Trophoblast cell (in vitro differentiated cells and primary cell): ENCODE measurements around the gene KIF3A.

ENCODE experiments used
- DNase-seq, 2 donors: peaks; one replicate each; pipeline ENCODE4 v3.0.0-alpha.2; 2016
- H2AFZ ChIP-seq: 2 replicates; pipeline ENCODE4 v1.6.1; 2013; ENCODE audit warnings: low read length, moderate library complexity, mild to moderate bottlenecking; ENCODE audit not compliant: insufficient read depth, poor library complexity
- H2AK5ac ChIP-seq: 2 replicates; pipeline ENCODE4 v1.6.1; 2013; ENCODE audit warnings: mild to moderate bottlenecking, low read length
- H2BK120ac ChIP-seq: 2 replicates; pipeline ENCODE4 v1.6.1; 2013; ENCODE audit warnings: low read length, mild to moderate bottlenecking, moderate library complexity; ENCODE audit not compliant: insufficient read depth, poor library complexity
- H2BK12ac ChIP-seq: 2 replicates; pipeline ENCODE4 v1.6.1; 2013; ENCODE audit warnings: mild to moderate bottlenecking, low read length, moderate library complexity
- H2BK5ac ChIP-seq: 2 replicates; pipeline ENCODE4 v1.6.1; 2013; ENCODE audit warnings: low read length, low read depth, moderate library complexity, mild to moderate bottlenecking; ENCODE audit not compliant: poor library complexity
- H3K14ac ChIP-seq: 2 replicates; pipeline ENCODE4 v1.6.1; 2013; ENCODE audit warnings: mild to moderate bottlenecking, low read length
- H3K18ac ChIP-seq: 2 replicates; pipeline ENCODE4 v1.6.1; 2013; ENCODE audit warnings: mild to moderate bottlenecking, low read length
- H3K23ac ChIP-seq: 2 replicates; pipeline ENCODE4 v1.6.1; 2013; ENCODE audit warnings: low read length
- H3K27ac ChIP-seq: 2 replicates; pipeline ENCODE4 v1.5.1; 2013; ENCODE audit warnings: low read depth, mild to moderate bottlenecking, inconsistent platforms, low read length, moderate library complexity
- H3K27me3 ChIP-seq: 2 replicates; pipeline ENCODE4 v1.6.1; 2013; ENCODE audit warnings: inconsistent platforms, mild to moderate bottlenecking, low read length, moderate library complexity; ENCODE audit not compliant: insufficient read depth
- H3K36me3 ChIP-seq, 2 experiments: 1 replicate in 1 of 2; 2 replicates in 1 of 2; pipeline ENCODE4 v1.6.1; 2013; ENCODE audit warnings: low read length in 2 of 2, mild to moderate bottlenecking in 2 of 2, moderate library complexity in 1 of 2; ENCODE audit not compliant: insufficient read depth in 2 of 2, control insufficient read depth in 1 of 2
- H3K4ac ChIP-seq: 2 replicates; pipeline ENCODE4 v1.6.1; 2013; ENCODE audit warnings: low read depth, mild to moderate bottlenecking, low read length, moderate library complexity
- H3K4me1 ChIP-seq, 2 experiments: 1 replicate in 1 of 2; 2 replicates in 1 of 2; pipeline ENCODE4 v1.6.1; 2013; ENCODE audit warnings: low read length in 2 of 2, mild to moderate bottlenecking in 2 of 2, moderate library complexity in 1 of 2; ENCODE audit not compliant: insufficient read depth in 2 of 2, control insufficient read depth in 1 of 2
- H3K4me2 ChIP-seq: 2 replicates; pipeline ENCODE4 v1.6.1; 2013; ENCODE audit warnings: inconsistent platforms, mild to moderate bottlenecking, low read length, moderate library complexity
- H3K4me3 ChIP-seq: 2 replicates; pipeline ENCODE4 v1.5.1; 2013; ENCODE audit warnings: mild to moderate bottlenecking, low read depth, low read length, inconsistent platforms
- H3K79me1 ChIP-seq: one replicate; pipeline ENCODE4 v1.6.1; 2013; ENCODE audit warnings: low read length
- H3K79me2 ChIP-seq: 2 replicates; pipeline ENCODE4 v1.6.1; 2013; ENCODE audit warnings: low read length, mild to moderate bottlenecking; ENCODE audit not compliant: control insufficient read depth, insufficient read depth, poor library complexity
- H3K9ac ChIP-seq: 2 replicates; pipeline ENCODE4 v1.6.1; 2013; ENCODE audit warnings: mild to moderate bottlenecking, low read length
- H3K9me3 ChIP-seq: 2 replicates; pipeline ENCODE4 v1.6.1; 2013; ENCODE audit warnings: low read depth, mild to moderate bottlenecking, control low read depth, inconsistent platforms, low read length; ENCODE audit not compliant: insufficient read depth
- H4K12ac ChIP-seq: 2 replicates; pipeline ENCODE4 v1.6.1; 2013; ENCODE audit warnings: low read depth, mild to moderate bottlenecking, low read length, moderate library complexity
- H4K8ac ChIP-seq: 2 replicates; pipeline ENCODE4 v1.6.1; 2013; ENCODE audit warnings: low read depth, mild to moderate bottlenecking, low read length, moderate library complexity
- H4K91ac ChIP-seq: one replicate; pipeline ENCODE4 v1.6.1; 2013; ENCODE audit warnings: low read depth, mild to moderate bottlenecking, low read length, moderate library complexity
- WGBS: extraction: QIAGEN DNeasy Blood & Tissue Kit; methylation state at CpG from one replicate; pipeline ENCODE4 v1.1.7; 2013; ENCODE audit warnings: missing lambda C conversion rate; ENCODE audit not compliant: insufficient read length, insufficient coverage; ENCODE audit errors: extremely low coverage; 5-methylcytosine and 5-hydroxymethylcytosine counted together

KIF3A gene

DNA sequence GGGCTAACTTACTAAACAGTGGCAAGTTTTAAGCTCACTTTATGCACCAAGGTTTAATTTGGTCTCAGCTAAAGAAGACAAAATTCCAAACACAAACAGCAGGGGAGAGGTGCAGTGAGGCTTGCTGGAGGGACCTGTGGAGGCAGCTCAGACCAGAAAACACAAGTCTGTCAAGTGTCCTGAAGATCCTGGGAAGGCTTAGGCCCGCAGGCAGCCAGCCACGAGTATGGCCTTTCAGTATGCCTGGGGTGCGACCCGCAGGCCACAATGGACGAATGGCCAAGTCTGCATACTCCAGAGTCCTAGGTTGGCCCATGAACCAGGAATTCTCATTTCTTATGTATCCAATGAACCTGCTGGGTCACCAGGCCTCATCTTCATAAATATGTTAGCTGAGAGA, 19.2 kb upstream of the KIF3A start:
- no peaks in the 10 kb centered on the region for H3K27me3 ChIP-seq
- no peak overlapping the region for H3K4ac ChIP-seq
- H2BK5ac ChIP-seq = no peak overlapping the region
- no peak overlapping the region for H2AFZ ChIP-seq
- no peak overlapping the region for H2BK12ac ChIP-seq
- no peak overlapping the region for H3K14ac ChIP-seq
- H3K79me1 ChIP-seq = peaks cover 8% of the 10 kb centered on the region
- no peaks in the 10 kb centered on the region for H3K9me3 ChIP-seq
- H2BK120ac ChIP-seq = no peak overlapping the region
- DNase-seq = no peak
- no peaks in the 10 kb centered on the region for H3K79me2 ChIP-seq
- no peak overlapping the region for H3K23ac ChIP-seq
- H3K4me1 ChIP-seq = peaks cover 22 to 26% of the 10 kb centered on the region in 2 experiments
- WGBS = no CpG with 5 or more reads among the region's 5 CpGs
- no peak overlapping the region for H3K4me3 ChIP-seq
- H3K36me3 ChIP-seq = peaks cover 45 to 58% of the 10 kb centered on the region in 2 experiments
- no peak overlapping the region for H3K18ac ChIP-seq
- H3K27ac ChIP-seq = no peak overlapping the region
- no peak overlapping the region for H4K12ac ChIP-seq
- no peak overlapping the region for H3K4me2 ChIP-seq
- H3K9ac ChIP-seq = no peak overlapping the region
- no peak overlapping the region for H2AK5ac ChIP-seq
- no peak overlapping the region for H4K8ac ChIP-seq
- no peak overlapping the region for H4K91ac ChIP-seq

DNA sequence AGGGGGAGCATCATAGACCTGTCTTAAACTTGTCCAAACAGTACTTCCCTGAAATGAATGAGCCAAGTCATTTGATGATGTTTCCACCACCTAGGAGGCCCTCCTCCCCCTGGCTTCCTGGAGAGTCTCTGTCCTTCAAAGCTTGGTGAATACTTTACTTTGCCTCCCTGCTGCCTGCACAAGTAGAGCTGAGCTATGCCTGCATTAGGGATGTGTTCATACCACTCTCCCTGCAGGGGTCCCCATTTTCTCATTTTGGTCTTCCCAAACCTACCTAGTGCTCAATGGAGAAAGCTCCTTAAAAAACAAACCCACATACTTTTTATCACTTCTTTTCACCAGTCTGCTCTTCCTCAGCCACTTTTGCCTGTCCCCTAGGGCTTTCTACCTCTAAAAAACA, 17.6 kb upstream of the KIF3A start:
- Histone ChIP-seq H3K9ac (no peak overlapping the region), H4K8ac (no peak overlapping the region), H4K91ac (no peak overlapping the region), H3K18ac (no peak overlapping the region), H3K79me2 (no peaks in the 10 kb centered on the region), H2BK120ac (no peak overlapping the region), H3K4me2 (no peak overlapping the region), H3K9me3 (no peaks in the 10 kb centered on the region), H2AK5ac (no peak overlapping the region), H3K4me1 (peaks cover 15 to 16% of the 10 kb centered on the region in 2 experiments), H3K36me3 (peaks cover 29 to 44% of the 10 kb centered on the region in 2 experiments), H2AFZ (no peak overlapping the region), H3K4ac (no peak overlapping the region), H3K4me3 (no peak overlapping the region), H3K14ac (no peak overlapping the region), H3K27ac (no peak overlapping the region), H4K12ac (no peak overlapping the region), H3K79me1 (peaks cover 7% of the 10 kb centered on the region), H3K27me3 (no peaks in the 10 kb centered on the region), H2BK5ac (no peak overlapping the region), H2BK12ac (no peak overlapping the region), H3K23ac (no peak overlapping the region)
- no peak for DNase-seq

DNA sequence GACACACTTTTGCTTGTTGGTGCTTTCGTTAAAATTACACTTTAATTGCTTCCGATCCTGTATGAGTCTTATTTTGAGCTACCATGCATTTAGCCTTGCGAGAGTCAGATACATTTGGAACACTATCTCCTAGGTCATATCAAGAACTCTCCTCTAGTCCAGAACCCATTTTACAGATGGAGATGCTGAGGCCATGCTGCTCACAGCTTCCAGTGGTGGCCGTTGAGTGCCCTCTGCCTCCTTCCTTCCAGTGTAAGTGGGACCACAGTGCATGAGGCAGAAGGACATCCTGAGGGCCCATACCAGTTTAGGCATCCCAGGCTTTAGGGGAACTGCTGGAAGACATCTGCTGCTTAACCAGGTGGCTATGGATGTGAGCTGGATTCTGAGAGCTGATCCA, 16.8 kb upstream of the KIF3A start:
- no peaks in the 10 kb centered on the region for H3K79me2 ChIP-seq
- H3K9me3 ChIP-seq = no peaks in the 10 kb centered on the region
- H2BK5ac ChIP-seq = no peak overlapping the region
- no peak overlapping the region for H3K23ac ChIP-seq
- no peak overlapping the region for H3K4ac ChIP-seq
- peaks cover 7 to 8% of the 10 kb centered on the region in 2 experiments for H3K4me1 ChIP-seq
- H3K9ac ChIP-seq = no peak overlapping the region
- DNase-seq = no peak
- H3K36me3 ChIP-seq = peaks cover 21 to 37% of the 10 kb centered on the region in 2 experiments
- peaks cover 2% of the 10 kb centered on the region for H3K79me1 ChIP-seq
- H3K18ac ChIP-seq = no peak overlapping the region
- H3K4me2 ChIP-seq = no peak overlapping the region
- H4K12ac ChIP-seq = no peak overlapping the region
- no peaks in the 10 kb centered on the region for H3K27me3 ChIP-seq
- H2AK5ac ChIP-seq = no peak overlapping the region
- no peak overlapping the region for H4K8ac ChIP-seq
- H4K91ac ChIP-seq = no peak overlapping the region
- no peak overlapping the region for H3K4me3 ChIP-seq
- H2BK12ac ChIP-seq = no peak overlapping the region
- no peak overlapping the region for H3K14ac ChIP-seq
- no peak overlapping the region for H3K27ac ChIP-seq
- no CpG with 5 or more reads among the region's 4 CpGs for WGBS
- no peak overlapping the region for H2AFZ ChIP-seq
- H2BK120ac ChIP-seq = no peak overlapping the region

DNA sequence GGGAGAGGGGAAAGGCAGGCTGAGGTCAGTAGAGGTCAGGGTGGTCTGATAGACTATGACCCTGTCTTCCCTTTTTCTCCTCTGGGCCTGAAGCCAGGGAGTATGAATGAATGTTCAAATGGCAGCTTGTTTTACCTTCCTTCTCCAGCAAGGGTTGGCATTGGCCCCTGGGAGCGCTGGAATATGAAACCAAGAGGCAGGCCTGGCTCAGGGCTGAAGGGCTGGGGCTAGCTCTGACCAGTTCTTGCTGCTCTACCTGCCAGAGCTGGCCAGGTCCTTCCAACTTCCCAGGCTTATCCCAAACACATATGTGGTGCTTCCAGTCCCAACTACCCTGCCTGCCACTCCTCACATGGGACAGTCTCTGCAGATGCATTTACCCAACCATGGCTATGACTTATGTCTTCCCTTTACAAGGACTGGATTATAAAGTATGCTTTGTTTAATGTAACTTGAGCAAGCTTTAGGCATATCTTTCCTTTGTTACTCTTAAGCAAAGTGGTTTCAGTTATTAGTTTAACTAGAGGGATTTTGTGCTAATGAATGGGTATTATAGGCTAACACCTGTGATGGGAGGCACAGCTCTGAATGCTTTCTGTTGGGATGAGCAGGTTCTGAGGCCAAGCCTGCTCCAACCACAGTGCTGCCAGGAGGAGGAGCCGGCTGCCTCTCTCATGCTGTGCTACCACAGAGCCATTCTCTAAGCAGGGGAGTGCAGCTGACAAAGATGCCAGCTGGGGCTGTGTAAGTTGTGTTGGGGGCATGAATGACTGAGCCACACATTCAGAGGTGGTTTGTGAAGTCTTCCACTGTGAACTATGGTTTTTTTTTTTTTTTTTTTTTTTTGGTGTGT, 16.0 kb upstream of the KIF3A start:
- H3K27me3 ChIP-seq = no peaks in the 10 kb centered on the region
- no peak for DNase-seq
- H3K23ac ChIP-seq = no peak overlapping the region
- H4K12ac ChIP-seq = no peak overlapping the region
- H3K4me1 ChIP-seq = peaks cover 6 to 8% of the 10 kb centered on the region in 2 experiments
- no peak overlapping the region for H2AK5ac ChIP-seq
- H3K36me3 ChIP-seq = peaks cover 19 to 34% of the 10 kb centered on the region in 2 experiments
- H3K9me3 ChIP-seq = no peaks in the 10 kb centered on the region
- no peaks in the 10 kb centered on the region for H3K79me2 ChIP-seq
- no peak overlapping the region for H3K9ac ChIP-seq
- H3K4me2 ChIP-seq = no peak overlapping the region
- no peak overlapping the region for H4K91ac ChIP-seq
- no peak overlapping the region for H2BK5ac ChIP-seq
- H3K27ac ChIP-seq = no peak overlapping the region
- H2BK120ac ChIP-seq = no peak overlapping the region
- no peak overlapping the region for H2BK12ac ChIP-seq
- no peak overlapping the region for H4K8ac ChIP-seq
- no peak overlapping the region for H2AFZ ChIP-seq
- peaks cover 4% of the 10 kb centered on the region for H3K79me1 ChIP-seq
- no peak overlapping the region for H3K14ac ChIP-seq
- WGBS = no CpG with 5 or more reads among the region's 2 CpGs
- H3K18ac ChIP-seq = no peak overlapping the region
- no peak overlapping the region for H3K4me3 ChIP-seq
- no peak overlapping the region for H3K4ac ChIP-seq
